GM23248 (cell line): ENCODE results near the gene UNC119B. TPM values are rescaled to one million over a fixed set of nuclear protein-coding genes. Genes with fewer than 3 reads are reported as not detected.
"Not testable (repeated sequence)": the region's sequence is repeated elsewhere in the genome, so short reads cannot be mapped to it uniquely, and the experiment has no call there.

Source experiments
- DNase-seq: peaks from one replicate; pipeline ENCODE4 v3.0.0-alpha.2; 2015
- H2AFZ ChIP-seq: fragments of 200-600 bp; sonication (generic); 2 replicates; pipeline ENCODE4 v1.6.1; 2016; ENCODE audit warnings: antibody characterized with exemption
- H3F3A ChIP-seq: fragments of 200-600 bp; sonication (generic); 2 replicates; pipeline ENCODE4 v1.6.1; 2016; ENCODE audit warnings: mild to moderate bottlenecking, antibody characterized with exemption, mixed run types; ENCODE audit not compliant: insufficient read depth
- H3K27ac ChIP-seq: fragments of 200-600 bp; sonication (generic); 2 replicates; pipeline ENCODE4 v1.5.1; 2016; ENCODE audit warnings: mild to moderate bottlenecking
- H3K27me3 ChIP-seq: fragments of 200-600 bp; sonication (generic); replicated peaks from 2 replicates; pipeline ENCODE4 v1.6.1; 2016; ENCODE audit warnings: mild to moderate bottlenecking; ENCODE audit not compliant: insufficient read depth
- H3K36me3 ChIP-seq: fragments of 200-600 bp; sonication (generic); 2 replicates; pipeline ENCODE4 v1.6.1; 2016; ENCODE audit warnings: low read depth, mild to moderate bottlenecking
- H3K4me1 ChIP-seq: fragments of 200-600 bp; sonication (generic); 2 replicates; pipeline ENCODE4 v1.6.1; 2016; ENCODE audit warnings: mild to moderate bottlenecking; ENCODE audit not compliant: insufficient read depth
- H3K4me2 ChIP-seq: fragments of 200-600 bp; sonication (generic); one replicate; pipeline ENCODE4 v1.6.1; 2016; ENCODE audit warnings: mild to moderate bottlenecking; ENCODE audit not compliant: unreplicated experiment
- H3K4me3 ChIP-seq: fragments of 200-600 bp; sonication (generic); 2 replicates; pipeline ENCODE4 v1.5.1; 2016; ENCODE audit warnings: mild to moderate bottlenecking
- H3K79me2 ChIP-seq: fragments of 200-600 bp; sonication (generic); 2 replicates; pipeline ENCODE4 v1.6.1; 2016; ENCODE audit warnings: mild to moderate bottlenecking; ENCODE audit not compliant: insufficient read depth
- H3K9ac ChIP-seq: fragments of 200-600 bp; sonication (generic); 2 replicates; pipeline ENCODE4 v1.6.1; 2016; ENCODE audit warnings: mild to moderate bottlenecking
- H3K9me2 ChIP-seq: fragments of 200-600 bp; sonication (generic); 2 replicates; pipeline ENCODE4 v1.6.1; 2016; ENCODE audit warnings: mixed run types, mild to moderate bottlenecking, moderate library complexity; ENCODE audit not compliant: insufficient read depth
- H3K9me3 ChIP-seq: fragments of 200-600 bp; sonication (generic); one replicate; pipeline ENCODE4 v1.6.1; 2017; ENCODE audit warnings: low read depth
- H4K20me1 ChIP-seq: fragments of 200-600 bp; sonication (generic); 2 replicates; pipeline ENCODE4 v1.6.0; 2016; ENCODE audit not compliant: insufficient read depth
- EZH2 ChIP-seq: fragments of 200-600 bp; sonication (generic); IDR thresholded peaks from 2 replicates; pipeline ENCODE4 v1.6.1; 2018; ENCODE audit warnings: antibody characterized with exemption, mild to moderate bottlenecking; ENCODE audit not compliant: insufficient read depth, poor library complexity, severe bottlenecking
- EZH2phosphoT487 ChIP-seq: fragments of 200-600 bp; sonication (generic); IDR thresholded peaks from 2 replicates; pipeline ENCODE4 v1.6.1; 2018; ENCODE audit warnings: antibody characterized with exemption, moderate library complexity, mild to moderate bottlenecking, low read depth; ENCODE audit not compliant: insufficient read depth
- WGBS, 2 experiments: methylation state at CpG; one replicate each; pipeline ENCODE4 v1.1.6; 2015 to 2017; ENCODE audit warnings: low lambda C conversion rate in 2 of 2, low coverage in 1 of 2; ENCODE audit errors: missing lambda C conversion rate in 2 of 2; 5-methylcytosine and 5-hydroxymethylcytosine counted together
- in situ Hi-C: fragments of 300-500 bp; cut with MboI; formaldehyde crosslinking; loops from 2 replicates; pipeline ENCODE4 v1.15.0; 2020
- polyA plus RNA-seq: library from polyadenylated mRNA; unstranded; fragments of >200 nt; fragmentation: Nextera tagmentation; extraction: Ambion mirVana; gene quantifications from 2 replicates; pipeline ENCODE4 v1.2.1, GENCODE V29; 2016
- total RNA-seq: library from RNA; depleted of rRNA; stranded (reverse); fragments of >200 nt; shearing (Covaris generic); gene quantifications from 2 replicates; pipeline ENCODE4 v1.2.3, GENCODE V29; 2014

The UNC119B gene
- total and polyA plus RNA-seq, 2 experiments from 2014 or later, result 7.6 to 22.4 TPM

DNA sequence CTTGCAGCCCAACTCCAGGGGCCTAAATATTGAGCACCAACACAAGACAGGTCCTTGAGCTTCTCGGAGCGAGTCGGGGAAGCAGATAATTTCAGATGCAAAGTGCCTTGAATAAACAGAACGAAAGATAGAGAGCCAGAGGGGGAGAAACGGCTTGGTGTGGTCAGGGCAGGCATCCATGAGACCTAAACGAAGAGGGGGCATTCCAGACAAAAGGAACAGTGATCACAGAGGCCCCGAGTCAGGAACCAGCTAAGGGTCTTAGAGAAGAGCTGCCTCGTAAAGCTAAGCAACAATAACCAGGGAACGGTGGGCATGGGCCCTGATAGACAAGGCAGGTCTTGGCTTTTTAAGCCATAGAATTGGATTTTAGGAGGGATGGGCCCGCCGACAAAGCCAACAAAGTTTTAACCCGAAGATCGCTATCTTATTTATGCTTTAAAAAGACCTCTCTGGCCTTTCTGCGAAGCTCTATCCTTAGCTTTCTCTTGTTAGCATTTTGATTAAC, 14.9 kb downstream of the UNC119B start:
- Histone ChIP-seq H3K4me2 (peak overlapping the region; percentile 86), H3F3A (no peaks in the 10 kb centered on the region; the same call in 1 of the 2 replicates), H4K20me1 (no peaks in the 10 kb centered on the region), H2AFZ (peak overlapping the region; percentile 86), H3K27ac (no peak overlapping the region), H3K27me3 (no peaks in the 10 kb centered on the region), H3K9me3 (no peaks in the 10 kb centered on the region), H3K4me3 (peak overlapping the region; percentile 76), H3K4me1 (peaks cover 4% of the 10 kb centered on the region; the same call in 1 of the 2 replicates), H3K36me3 (peaks cover 10% of the 10 kb centered on the region; the same call in 1 of the 2 replicates), H3K9me2 (no peaks in the 10 kb centered on the region), H3K79me2 (no peaks in the 10 kb centered on the region), H3K9ac (peak overlapping the region; percentile 77)
- no peak for TF ChIP-seq EZH2
- TF ChIP-seq EZH2phosphoT487, result no peak
- DNase-seq, result no peak
- 17 to 18% methylated on average over 14 of the region's 14 CpGs for WGBS, 2 experiments
- in situ Hi-C loops, result no loop called here

DNA sequence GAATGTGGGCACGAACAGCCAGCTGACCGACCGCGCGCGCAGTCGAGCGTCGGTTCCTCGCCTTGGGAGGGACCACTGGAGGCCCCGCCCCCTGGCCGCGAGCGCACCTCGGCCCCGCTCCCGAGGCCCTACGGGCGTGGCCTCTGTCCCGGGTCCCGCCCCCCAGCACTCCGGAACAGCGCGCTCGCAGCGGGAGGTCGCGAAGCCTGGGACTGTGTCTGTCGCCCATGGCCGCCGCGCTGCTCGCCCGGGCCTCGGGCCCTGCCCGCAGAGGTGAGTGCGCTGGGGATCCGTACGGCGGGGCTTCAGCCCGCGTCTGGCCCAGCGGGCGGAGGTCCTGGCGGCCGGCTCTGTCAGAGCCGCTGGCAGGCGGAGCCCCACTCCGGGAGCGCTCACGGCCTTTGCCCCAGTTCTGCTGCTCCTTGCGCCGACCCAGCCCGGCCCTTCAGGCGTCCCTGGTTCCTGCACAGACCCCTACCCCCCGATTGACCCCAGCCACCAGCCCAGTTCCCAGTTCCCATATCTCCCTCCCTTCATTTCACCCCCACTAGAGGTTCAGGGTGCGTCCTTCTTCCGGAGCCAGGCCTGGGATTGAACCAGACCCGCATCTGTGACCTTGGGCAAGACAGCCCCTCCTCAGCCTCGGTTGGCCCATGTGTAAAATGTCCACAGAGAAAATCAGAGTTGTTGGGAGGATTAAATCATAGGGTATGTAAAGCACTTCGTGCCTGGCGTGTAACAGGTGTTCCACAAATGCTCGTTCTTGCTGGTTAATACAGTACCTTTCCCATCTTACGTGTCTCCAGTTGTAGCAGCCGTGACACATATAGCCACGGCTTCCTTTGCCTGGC, 15.6 kb downstream of the UNC119B start, which contains the start of gene ACADS:
Gene ACADS, plus strand, starts transcription at position 168 of the 851 bp plus-strand sequence. Its CDS starts 60 bp downstream, at position 228.
- Histone ChIP-seq H3K79me2 (no peaks in the 10 kb centered on the region), H3K4me2 (peak within 1 kb of the TSS; percentile 86), H3K9me2 (no peaks in the 10 kb centered on the region), H3K9me3 (no peaks in the 10 kb centered on the region), H3K4me1 (peaks cover under 1% of the 10 kb centered on the region; the same call in 1 of the 2 replicates), H3K27me3 (no peaks in the 10 kb centered on the region), H3F3A (no peaks in the 10 kb centered on the region), H3K9ac (peak within 1 kb of the TSS; percentile 77), H3K36me3 (peaks cover 10% of the 10 kb centered on the region; the same call in 1 of the 2 replicates), H4K20me1 (no peaks in the 10 kb centered on the region), H3K4me3 (peak within 1 kb of the TSS; percentile 76), H2AFZ (peak within 1 kb of the TSS; percentile 86), H3K27ac (no peak within 1 kb of the TSS)
- in situ Hi-C loops, result no loop called here
- 5 to 6% methylated on average over 50 to 60 of the region's 66 CpGs for WGBS, 2 experiments
- TF ChIP-seq EZH2 (no peak), EZH2phosphoT487 (no peak)
- peak; percentile 95 for DNase-seq

DNA sequence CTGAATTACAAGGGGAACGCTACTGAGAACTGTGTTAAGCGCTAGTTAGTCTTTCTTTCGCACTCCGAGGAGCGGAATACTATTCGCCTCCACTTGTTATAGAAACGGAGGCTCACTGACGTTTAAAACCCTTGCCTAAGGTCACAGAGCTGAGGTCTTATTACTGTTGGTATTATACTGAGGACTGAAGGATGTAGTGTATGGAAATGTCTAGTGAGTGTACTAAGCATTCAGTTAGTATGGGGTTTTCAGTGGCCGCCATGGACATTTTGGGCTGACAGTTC, 16.2 kb downstream of the UNC119B start:
- no peaks in the 10 kb centered on the region for H3K27me3 ChIP-seq
- in situ Hi-C loops, result no loop called here
- DNase-seq, result no peak
- no peaks in the 10 kb centered on the region for H3K9me3 ChIP-seq
- H3K27ac ChIP-seq, result no peak overlapping the region
- H3K36me3 ChIP-seq, result peaks cover 10% of the 10 kb centered on the region; the same call in 1 of the 2 replicates
- no peaks in the 10 kb centered on the region for H3K4me1 ChIP-seq
- H4K20me1 ChIP-seq, result no peaks in the 10 kb centered on the region
- peak overlapping the region; percentile 77; the same call in 1 of the 2 replicates for H3K9ac ChIP-seq
- H3K9me2 ChIP-seq, result no peaks in the 10 kb centered on the region
- no peak for TF ChIP-seq EZH2phosphoT487
- no peak for TF ChIP-seq EZH2
- H3F3A ChIP-seq, result no peaks in the 10 kb centered on the region
- H3K4me3 ChIP-seq, result peak overlapping the region; percentile 76
- H3K79me2 ChIP-seq, result no peaks in the 10 kb centered on the region
- H3K4me2 ChIP-seq, result peak overlapping the region; percentile 86
- peak overlapping the region; percentile 86; the same call in 1 of the 2 replicates for H2AFZ ChIP-seq
- 79% methylated on average over 9 of the region's 9 CpGs for WGBS, 2 experiments

DNA sequence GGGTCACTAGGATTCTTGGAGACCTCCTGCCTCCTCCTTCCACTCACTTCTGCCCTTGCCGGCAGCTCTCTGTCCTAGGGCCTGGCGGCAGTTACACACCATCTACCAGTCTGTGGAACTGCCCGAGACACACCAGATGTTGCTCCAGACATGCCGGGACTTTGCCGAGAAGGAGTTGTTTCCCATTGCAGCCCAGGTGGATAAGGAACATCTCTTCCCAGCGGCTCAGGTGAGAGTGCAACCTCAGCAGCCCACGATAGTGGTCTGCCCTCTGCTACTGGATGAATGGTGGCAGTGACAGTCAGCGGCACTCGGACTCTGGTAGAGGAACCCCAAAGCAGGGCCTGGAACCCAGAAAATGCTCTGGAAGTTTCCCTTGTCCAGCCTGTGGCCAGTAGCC, 16.7 kb downstream of the UNC119B start:
- no peak for TF ChIP-seq EZH2
- TF ChIP-seq EZH2phosphoT487, result no peak
- Histone ChIP-seq H4K20me1 (no peaks in the 10 kb centered on the region), H3K9me3 (no peaks in the 10 kb centered on the region), H3K36me3 (peaks cover 10% of the 10 kb centered on the region; the same call in 1 of the 2 replicates), H2AFZ (no peak overlapping the region), H3F3A (no peaks in the 10 kb centered on the region), H3K27me3 (no peaks in the 10 kb centered on the region), H3K27ac (no peak overlapping the region), H3K79me2 (no peaks in the 10 kb centered on the region), H3K4me2 (no peak overlapping the region), H3K9ac (no peak overlapping the region), H3K4me1 (no peaks in the 10 kb centered on the region), H3K9me2 (no peaks in the 10 kb centered on the region), H3K4me3 (no peak overlapping the region)
- 86 to 89% methylated on average over 9 of the region's 9 CpGs for WGBS, 2 experiments
- in situ Hi-C loops, result no loop called here
- no peak for DNase-seq

DNA sequence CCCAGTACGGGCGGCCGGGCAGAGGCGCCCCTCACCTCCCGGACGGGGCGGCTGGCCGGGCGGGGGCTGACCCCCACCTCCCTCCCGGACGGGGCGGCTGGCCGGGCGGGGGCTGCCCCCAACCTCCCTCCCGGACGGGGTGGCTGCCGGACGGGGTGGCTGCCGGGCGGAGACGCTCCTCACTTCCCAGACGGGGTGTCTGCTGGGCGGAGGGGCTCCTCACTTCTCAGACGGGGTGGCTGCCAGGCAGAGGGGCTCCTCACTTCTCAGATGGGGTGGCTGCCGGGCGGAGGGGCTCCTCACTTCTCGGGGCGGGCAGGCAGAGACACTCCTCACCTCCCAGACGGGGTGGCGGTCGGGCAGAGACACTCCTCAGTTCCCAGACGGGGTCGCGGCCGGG, 21.9 kb downstream of the UNC119B start:
- 92 to 94% methylated on average over 3 to 35 of the region's 35 CpGs for WGBS, 2 experiments
- H3K36me3 ChIP-seq, in situ Hi-C loops: not testable (repeated sequence)

More for the DNA sequence above, 21.9 kb downstream of the UNC119B start:
- H3K4me3 ChIP-seq, H3K79me2 ChIP-seq, H3K27me3 ChIP-seq, H3K27ac ChIP-seq, H3K4me1 ChIP-seq, H3K9ac ChIP-seq, H4K20me1 ChIP-seq, DNase-seq, H3K9me3 ChIP-seq, H3K9me2 ChIP-seq, H3F3A ChIP-seq, H3K4me2 ChIP-seq, H2AFZ ChIP-seq: not testable (repeated sequence)
